GM23338 (cell line): ENCODE results near the gene CEPT1. TPM values are rescaled to one million over a fixed set of nuclear protein-coding genes. Genes with fewer than 3 reads are reported as not detected.

Experiments
- ATAC-seq: fragments of 200-7000 bp; cut with Tn5 transposase; 3 replicates; pipeline ENCODE4 v1.9.1; 2020
- DNase-seq: peaks from one replicate; pipeline ENCODE4 v3.0.0-alpha.2; 2015; ENCODE audit warnings: low spot score
- H2AFZ ChIP-seq: fragments of 200-600 bp; sonication (generic); 2 replicates; pipeline ENCODE4 v1.8.0; 2016; ENCODE audit warnings: antibody characterized with exemption, mild to moderate bottlenecking, moderate library complexity
- H3F3A ChIP-seq: fragments of 200-600 bp; sonication (generic); replicated peaks from 2 replicates; pipeline ENCODE4 v1.8.0; 2017; ENCODE audit warnings: antibody characterized with exemption, mixed run types, low read depth
- H3K27ac ChIP-seq: fragments of 200-600 bp; sonication (generic); 2 replicates; pipeline ENCODE4 v1.6.1; 2016; ENCODE audit warnings: low read depth
- H3K27me3 ChIP-seq: fragments of 200-600 bp; sonication (generic); 2 replicates; pipeline ENCODE4 v1.8.0; 2016; ENCODE audit warnings: mild to moderate bottlenecking, mixed run types, moderate library complexity; ENCODE audit not compliant: insufficient read depth
- H3K36me3 ChIP-seq: fragments of 200-600 bp; sonication (generic); 2 replicates; pipeline ENCODE4 v1.8.0; 2016; ENCODE audit warnings: mild to moderate bottlenecking; ENCODE audit not compliant: insufficient read depth
- H3K4me1 ChIP-seq: fragments of 200-600 bp; sonication (generic); 2 replicates; pipeline ENCODE4 v1.8.0; 2016; ENCODE audit warnings: mild to moderate bottlenecking, moderate library complexity; ENCODE audit not compliant: insufficient read depth
- H3K4me2 ChIP-seq: fragments of 200-600 bp; sonication (generic); 2 replicates; pipeline ENCODE4 v1.7.1; 2017; ENCODE audit warnings: mixed run types
- H3K4me3 ChIP-seq: fragments of 200-600 bp; sonication (generic); 2 replicates; pipeline ENCODE4 v1.6.1; 2016; ENCODE audit warnings: mixed run types
- H3K79me2 ChIP-seq: fragments of 200-600 bp; sonication (generic); replicated peaks from 2 replicates; pipeline ENCODE4 v1.8.0; 2017; ENCODE audit warnings: mild to moderate bottlenecking; ENCODE audit not compliant: insufficient read depth
- H3K9me2 ChIP-seq: fragments of 200-600 bp; sonication (generic); 2 replicates; pipeline ENCODE4 v1.8.0; 2017; ENCODE audit not compliant: insufficient read depth
- H4K20me1 ChIP-seq: fragments of 200-600 bp; sonication (generic); replicated peaks from 2 replicates; pipeline ENCODE4 v1.8.0; 2017; ENCODE audit warnings: mild to moderate bottlenecking; ENCODE audit not compliant: insufficient read depth
- H3K27ac Mint-ChIP-seq: 2 replicates; pipeline ENCODE4 v1.8.0; 2020; ENCODE audit warnings: inconsistent platforms, mild to moderate bottlenecking, moderate library complexity, mixed read lengths
- H3K27me3 Mint-ChIP-seq: 3 replicates; pipeline ENCODE4 v1.8.0; 2022; ENCODE audit warnings: low read depth, mild to moderate bottlenecking, moderate library complexity, mixed read lengths, inconsistent platforms; ENCODE audit not compliant: insufficient read depth, poor library complexity
- H3K36me3 Mint-ChIP-seq: 3 replicates; pipeline ENCODE4 v1.8.0; 2021; ENCODE audit warnings: low read depth, mild to moderate bottlenecking, inconsistent platforms, moderate library complexity, mixed read lengths
- H3K4me1 Mint-ChIP-seq: 3 replicates; pipeline ENCODE4 v1.8.0; 2020; ENCODE audit warnings: mild to moderate bottlenecking, inconsistent platforms, mixed read lengths
- H3K4me3 Mint-ChIP-seq: 3 replicates; pipeline ENCODE4 v1.8.0; 2021; ENCODE audit warnings: moderate library complexity, mild to moderate bottlenecking, inconsistent platforms, mixed read lengths
- H3K9me3 Mint-ChIP-seq: 3 replicates; pipeline ENCODE4 v1.8.0; 2020; ENCODE audit warnings: moderate library complexity, mild to moderate bottlenecking, inconsistent platforms, mixed read lengths
- CREB1 ChIP-seq: fragments of 250-450 bp; sonication (Bioruptor Pico); IDR thresholded peaks from 2 replicates; pipeline ENCODE4 v1.5.0; 2020; ENCODE audit warnings: low read depth, mild to moderate bottlenecking, moderate library complexity
- ETS1 ChIP-seq: IDR thresholded peaks from 2 replicates; pipeline ENCODE4 v1.6.1; 2016; ENCODE audit warnings: antibody characterized with exemption
- EZH2 ChIP-seq: fragments of 200-600 bp; sonication (generic); IDR thresholded peaks from one replicate; pipeline ENCODE4 v1.8.0; 2017; ENCODE audit warnings: antibody characterized with exemption, mild to moderate bottlenecking, low read depth; ENCODE audit not compliant: unreplicated experiment
- JUNB ChIP-seq: IDR thresholded peaks from one replicate; pipeline ENCODE4 v1.6.1; 2016; ENCODE audit warnings: antibody characterized with exemption; ENCODE audit not compliant: unreplicated experiment
- NANOG ChIP-seq: IDR thresholded peaks from 2 replicates; pipeline ENCODE4 v1.6.1; 2016; ENCODE audit warnings: antibody characterized with exemption, borderline replicate concordance
- STAT1 ChIP-seq: IDR thresholded peaks from one replicate; pipeline ENCODE4 v1.6.1; 2016; ENCODE audit warnings: antibody characterized with exemption; ENCODE audit not compliant: unreplicated experiment
- ZNF114 ChIP-seq: fragments of 250-450 bp; sonication (Bioruptor Pico); IDR thresholded peaks from 2 replicates; pipeline ENCODE4 v1.5.0; 2020; ENCODE audit warnings: mild to moderate bottlenecking, moderate library complexity
- ZNF331 ChIP-seq: fragments of 250-450 bp; sonication (Bioruptor Pico); IDR thresholded peaks from 2 replicates; pipeline ENCODE4 v1.5.0; 2020; ENCODE audit warnings: low read depth, mild to moderate bottlenecking, moderate library complexity
- polyA plus RNA-seq: library from polyadenylated mRNA; unstranded; fragments of >200 nt; fragmentation: Nextera tagmentation; extraction: Ambion mirVana; gene quantifications from 2 replicates; pipeline ENCODE4 v1.2.1, GENCODE V29; 2016
- small RNA-seq: library from RNA; depleted of rRNA; stranded (forward); fragments of <200 nt; gene quantifications from one replicate; pipeline ENCODE3, GENCODE V24; 2014; ENCODE audit warnings: low replicate concordance
- total RNA-seq: library from RNA; depleted of rRNA; stranded (reverse); fragments of >200 nt; shearing (Covaris generic); gene quantifications from 2 replicates; pipeline ENCODE4 v1.2.3, GENCODE V29; 2014; rRNA removed
- TF ChIP-seq, protein P1 (sequence below): fragments of 250-450 bp; sonication (Bioruptor Pico); IDR thresholded peaks from 2 replicates; pipeline ENCODE4 v1.5.0; 2020; ENCODE audit warnings: mild to moderate bottlenecking, moderate library complexity

The CEPT1 gene
- total and polyA plus RNA-seq, 2 experiments from 2014 or later, result 17.3 to 39.5 TPM

DNA sequence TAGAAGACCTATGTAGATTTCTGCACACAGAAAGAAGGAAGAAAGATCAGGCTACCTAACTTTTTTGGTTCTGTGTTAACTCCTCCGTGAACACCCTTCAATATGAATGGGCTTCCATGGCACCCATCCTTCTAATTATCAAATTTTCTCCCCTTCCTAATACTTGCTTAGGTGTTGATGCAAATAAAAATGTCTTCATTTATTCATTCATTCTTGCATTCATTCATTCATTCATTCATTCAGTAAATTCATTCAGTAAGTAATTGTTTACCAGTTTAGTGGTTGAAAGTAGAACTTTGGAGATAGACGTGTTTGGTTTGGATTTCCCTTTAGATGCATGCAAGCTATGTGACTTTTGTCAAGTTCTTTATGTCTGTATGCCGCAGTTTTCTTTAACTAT lies 92.1 kb downstream of the CEPT1 start (continued):
- no peak for TF ChIP-seq CREB1 (CRISPR knock-in tag)

DNA sequence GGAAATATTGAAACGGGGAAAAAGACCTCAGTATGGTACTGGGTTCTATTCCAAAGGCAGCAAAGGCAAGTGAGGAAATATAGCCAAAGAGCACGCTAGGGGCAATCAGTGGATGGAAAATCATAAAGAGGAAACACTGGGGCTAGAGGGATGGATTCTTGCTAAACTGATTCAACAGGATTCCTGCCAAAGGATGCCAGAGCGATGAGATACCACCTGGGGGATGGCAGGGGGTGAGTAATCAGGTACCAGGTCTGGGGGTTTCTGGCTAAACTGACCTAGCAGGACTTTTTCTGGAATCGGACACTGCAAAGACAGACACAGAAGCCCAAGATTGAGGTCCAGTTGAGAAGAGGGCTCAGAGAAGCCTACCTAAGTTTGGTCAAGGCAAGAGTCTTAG lies 94.2 kb downstream of the CEPT1 start:
- no peaks in the 10 kb centered on the region for H3K36me3 Mint-ChIP-seq
- TF ChIP-seq ZNF114 (CRISPR knock-in tag) (no peak), ZNF331 (CRISPR knock-in tag) (no peak), STAT1 (no peak), ETS1 (no peak), EZH2 (no peak), CREB1 (CRISPR knock-in tag) (no peak), NANOG (no peak), JUNB (no peak)
- TF ChIP-seq, protein P1, sequence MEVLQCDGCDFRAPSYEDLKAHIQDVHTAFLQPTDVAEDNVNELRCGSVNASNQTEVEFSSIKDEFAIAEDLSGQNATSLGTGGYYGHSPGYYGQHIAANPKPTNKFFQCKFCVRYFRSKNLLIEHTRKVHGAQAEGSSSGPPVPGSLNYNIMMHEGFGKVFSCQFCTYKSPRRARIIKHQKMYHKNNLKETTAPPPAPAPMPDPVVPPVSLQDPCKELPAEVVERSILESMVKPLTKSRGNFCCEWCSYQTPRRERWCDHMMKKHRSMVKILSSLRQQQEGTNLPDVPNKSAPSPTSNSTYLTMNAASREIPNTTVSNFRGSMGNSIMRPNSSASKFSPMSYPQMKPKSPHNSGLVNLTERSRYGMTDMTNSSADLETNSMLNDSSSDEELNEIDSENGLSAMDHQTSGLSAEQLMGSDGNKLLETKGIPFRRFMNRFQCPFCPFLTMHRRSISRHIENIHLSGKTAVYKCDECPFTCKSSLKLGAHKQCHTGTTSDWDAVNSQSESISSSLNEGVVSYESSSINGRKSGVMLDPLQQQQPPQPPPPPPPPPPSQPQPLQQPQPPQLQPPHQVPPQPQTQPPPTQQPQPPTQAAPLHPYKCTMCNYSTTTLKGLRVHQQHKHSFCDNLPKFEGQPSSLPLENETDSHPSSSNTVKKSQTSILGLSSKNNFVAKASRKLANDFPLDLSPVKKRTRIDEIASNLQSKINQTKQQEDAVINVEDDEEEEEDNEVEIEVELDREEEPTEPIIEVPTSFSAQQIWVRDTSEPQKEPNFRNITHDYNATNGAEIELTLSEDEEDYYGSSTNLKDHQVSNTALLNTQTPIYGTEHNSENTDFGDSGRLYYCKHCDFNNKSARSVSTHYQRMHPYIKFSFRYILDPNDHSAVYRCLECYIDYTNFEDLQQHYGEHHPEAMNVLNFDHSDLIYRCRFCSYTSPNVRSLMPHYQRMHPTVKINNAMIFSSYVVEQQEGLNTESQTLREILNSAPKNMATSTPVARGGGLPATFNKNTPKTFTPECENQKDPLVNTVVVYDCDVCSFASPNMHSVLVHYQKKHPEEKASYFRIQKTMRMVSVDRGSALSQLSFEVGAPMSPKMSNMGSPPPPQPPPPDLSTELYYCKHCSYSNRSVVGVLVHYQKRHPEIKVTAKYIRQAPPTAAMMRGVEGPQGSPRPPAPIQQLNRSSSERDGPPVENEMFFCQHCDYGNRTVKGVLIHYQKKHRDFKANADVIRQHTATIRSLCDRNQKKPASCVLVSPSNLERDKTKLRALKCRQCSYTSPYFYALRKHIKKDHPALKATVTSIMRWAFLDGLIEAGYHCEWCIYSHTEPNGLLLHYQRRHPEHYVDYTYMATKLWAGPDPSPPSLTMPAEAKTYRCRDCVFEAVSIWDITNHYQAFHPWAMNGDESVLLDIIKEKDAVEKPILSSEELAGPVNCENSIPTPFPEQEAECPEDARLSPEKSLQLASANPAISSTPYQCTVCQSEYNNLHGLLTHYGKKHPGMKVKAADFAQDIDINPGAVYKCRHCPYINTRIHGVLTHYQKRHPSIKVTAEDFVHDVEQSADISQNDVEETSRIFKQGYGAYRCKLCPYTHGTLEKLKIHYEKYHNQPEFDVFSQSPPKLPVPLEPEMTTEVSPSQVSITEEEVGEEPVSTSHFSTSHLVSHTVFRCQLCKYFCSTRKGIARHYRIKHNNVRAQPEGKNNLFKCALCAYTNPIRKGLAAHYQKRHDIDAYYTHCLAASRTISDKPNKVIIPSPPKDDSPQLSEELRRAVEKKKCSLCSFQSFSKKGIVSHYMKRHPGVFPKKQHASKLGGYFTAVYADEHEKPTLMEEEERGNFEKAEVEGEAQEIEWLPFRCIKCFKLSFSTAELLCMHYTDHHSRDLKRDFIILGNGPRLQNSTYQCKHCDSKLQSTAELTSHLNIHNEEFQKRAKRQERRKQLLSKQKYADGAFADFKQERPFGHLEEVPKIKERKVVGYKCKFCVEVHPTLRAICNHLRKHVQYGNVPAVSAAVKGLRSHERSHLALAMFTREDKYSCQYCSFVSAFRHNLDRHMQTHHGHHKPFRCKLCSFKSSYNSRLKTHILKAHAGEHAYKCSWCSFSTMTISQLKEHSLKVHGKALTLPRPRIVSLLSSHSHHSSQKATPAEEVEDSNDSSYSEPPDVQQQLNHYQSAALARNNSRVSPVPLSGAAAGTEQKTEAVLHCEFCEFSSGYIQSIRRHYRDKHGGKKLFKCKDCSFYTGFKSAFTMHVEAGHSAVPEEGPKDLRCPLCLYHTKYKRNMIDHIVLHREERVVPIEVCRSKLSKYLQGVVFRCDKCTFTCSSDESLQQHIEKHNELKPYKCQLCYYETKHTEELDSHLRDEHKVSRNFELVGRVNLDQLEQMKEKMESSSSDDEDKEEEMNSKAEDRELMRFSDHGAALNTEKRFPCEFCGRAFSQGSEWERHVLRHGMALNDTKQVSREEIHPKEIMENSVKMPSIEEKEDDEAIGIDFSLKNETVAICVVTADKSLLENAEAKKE, result no peak
- no peaks in the 10 kb centered on the region for H3F3A ChIP-seq

More for the DNA sequence above, 94.2 kb downstream of the CEPT1 start:
- no peaks in the 10 kb centered on the region for H4K20me1 ChIP-seq
- H3K4me2 ChIP-seq, result no peak overlapping the region
- 0 out of 2 replicates have a peak, but pooled peaks cover 6% of the 10 kb centered on the region for H3K4me1 ChIP-seq
- Mint-ChIP-seq H3K4me1 (peaks cover 22% of the 10 kb centered on the region), H3K27me3 (peaks cover 2% of the 10 kb centered on the region), H3K4me3 (no peak overlapping the region), H3K27ac (no peak overlapping the region), H3K9me3 (no peaks in the 10 kb centered on the region; the same call in 2 of the 3 replicates)
- no peaks in the 10 kb centered on the region for H3K27me3 ChIP-seq
- DNase-seq, result no peak
- peaks cover 37% of the 10 kb centered on the region for H3K9me2 ChIP-seq
- H3K27ac ChIP-seq, result no peak overlapping the region
- H3K79me2 ChIP-seq, result no peaks in the 10 kb centered on the region
- H2AFZ ChIP-seq, result no peak overlapping the region
- no peak for ATAC-seq
- no peak overlapping the region for H3K4me3 ChIP-seq
- no peaks in the 10 kb centered on the region for H3K36me3 ChIP-seq

Small RNAs within 50 kb of the gene (small RNA-seq; reads per million reads assigned to genes)
- gene AL355816.1, result not detected

Other genes with a start within 250 kb of the CEPT1 start
- gene LRIF1, start 176.3 kb upstream of the CEPT1 start, total RNA-seq, result 31.5 and 32.6 TPM in 2 replicates
- 36.2 and 37.9 TPM in 2 replicates for gene LRIF1, start 176.3 kb upstream of the CEPT1 start, polyA plus RNA-seq
- gene DRAM2, start 130 bp upstream of the CEPT1 start, total RNA-seq, result 45.9 and 74.6 TPM in 2 replicates
- gene DRAM2, start 130 bp upstream of the CEPT1 start, polyA plus RNA-seq, result 22.9 TPM in 2 replicates
- 3.0 and 5.9 TPM in 2 replicates for gene DENND2D, start 60.4 kb downstream of the CEPT1 start, total RNA-seq
- gene DENND2D, start 60.4 kb downstream of the CEPT1 start, polyA plus RNA-seq, result 2.5 and 3.4 TPM in 2 replicates
- not detected in 2 replicates for gene CHI3L2, start 87.5 kb downstream of the CEPT1 start, total RNA-seq
- gene CHI3L2, start 87.5 kb downstream of the CEPT1 start, polyA plus RNA-seq, result 0.68 TPM in 1 of 2 replicates, not detected in the other
- not detected in 2 replicates for gene CHIA, start 150.6 kb downstream of the CEPT1 start, total RNA-seq
- not detected in 2 replicates for gene CHIA, start 150.6 kb downstream of the CEPT1 start, polyA plus RNA-seq